Measurements from ENCODE around the gene AK4. TPM values are rescaled to one million over a fixed set of nuclear protein-coding genes. Genes with fewer than 3 reads are reported as not detected.

The AK4 gene
- total RNA-seq, 3 donors from 2014 or later (not counting 1 experiment from before 2014, with no cell fraction given) = 0.32 to 1.6 (median 0.75) TPM

- intact Hi-C loops (cut with micrococcal nuclease) = no loop called here
- H3K27ac Mint-ChIP-seq = no peak overlapping the region
- no peak overlapping the region for H3K4me3 Mint-ChIP-seq
These were observed 34.8 kb downstream of the AK4 start for GRCh38 chr1:65182658-65183268.

GRCh38 chr1:65189576-65190115 is 41.6 kb downstream of the AK4 start:
- H3K4me1 ChIP-seq (ENCODE audit: control insufficient read depth, insufficient read depth, low read length) = no peaks in the 10 kb centered on the region
- intact Hi-C loops (cut with micrococcal nuclease) = no loop called here
- Mint-ChIP-seq H3K4me1 (no peaks in the 10 kb centered on the region), H3K4me3 (no peak overlapping the region), H3K36me3 (no peaks in the 10 kb centered on the region), H3K9me3 (no peaks in the 10 kb centered on the region), H3K27me3 (ENCODE audit: low read depth in 2 of 2) (peaks cover 7 to 9% of the 10 kb centered on the region in 2 donors), H3K27ac (no peak overlapping the region)
- H3K27me3 ChIP-seq (ENCODE audit: control insufficient read depth, insufficient read depth, low read length) = no peaks in the 10 kb centered on the region
- no peak overlapping the region for H3K27ac ChIP-seq (ENCODE audit: low read length)
- no peak for DNase-seq
- ATAC-seq = no peak
- H3K9me3 ChIP-seq (ENCODE audit: control insufficient read depth, insufficient read depth, low read length) = no peaks in the 10 kb centered on the region
- WGBS (ENCODE audit: insufficient coverage) = 63% methylated on average over 2 of the region's 2 CpGs
- no peaks in the 10 kb centered on the region for H3K36me3 ChIP-seq (ENCODE audit: control insufficient read depth, insufficient read depth, low read length)
- TF ChIP-seq, protein P1, sequence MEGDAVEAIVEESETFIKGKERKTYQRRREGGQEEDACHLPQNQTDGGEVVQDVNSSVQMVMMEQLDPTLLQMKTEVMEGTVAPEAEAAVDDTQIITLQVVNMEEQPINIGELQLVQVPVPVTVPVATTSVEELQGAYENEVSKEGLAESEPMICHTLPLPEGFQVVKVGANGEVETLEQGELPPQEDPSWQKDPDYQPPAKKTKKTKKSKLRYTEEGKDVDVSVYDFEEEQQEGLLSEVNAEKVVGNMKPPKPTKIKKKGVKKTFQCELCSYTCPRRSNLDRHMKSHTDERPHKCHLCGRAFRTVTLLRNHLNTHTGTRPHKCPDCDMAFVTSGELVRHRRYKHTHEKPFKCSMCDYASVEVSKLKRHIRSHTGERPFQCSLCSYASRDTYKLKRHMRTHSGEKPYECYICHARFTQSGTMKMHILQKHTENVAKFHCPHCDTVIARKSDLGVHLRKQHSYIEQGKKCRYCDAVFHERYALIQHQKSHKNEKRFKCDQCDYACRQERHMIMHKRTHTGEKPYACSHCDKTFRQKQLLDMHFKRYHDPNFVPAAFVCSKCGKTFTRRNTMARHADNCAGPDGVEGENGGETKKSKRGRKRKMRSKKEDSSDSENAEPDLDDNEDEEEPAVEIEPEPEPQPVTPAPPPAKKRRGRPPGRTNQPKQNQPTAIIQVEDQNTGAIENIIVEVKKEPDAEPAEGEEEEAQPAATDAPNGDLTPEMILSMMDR (IDR thresholded peaks at IDR 0.05) = no peak
- no peak overlapping the region for H3K4me3 ChIP-seq (ENCODE audit: low read length)

More at GRCh38 chr1:65182658-65183268, 34.8 kb downstream of the AK4 start:
- DNase-seq (no peak), ATAC-seq (no peak)
- no peaks in the 10 kb centered on the region for H3K9me3 Mint-ChIP-seq
- no peaks in the 10 kb centered on the region for H3K36me3 ChIP-seq (ENCODE audit: control insufficient read depth, insufficient read depth, low read length)
- H3K36me3 Mint-ChIP-seq = no peaks in the 10 kb centered on the region
- H3K4me1 Mint-ChIP-seq = no peaks in the 10 kb centered on the region
- 83% methylated on average over 1 of the region's 2 CpGs for WGBS (ENCODE audit: insufficient coverage)
- TF ChIP-seq, protein P1 (IDR thresholded peaks at IDR 0.05) = no peak
- H3K27ac ChIP-seq (ENCODE audit: low read length) = no peak overlapping the region
- no peaks in the 10 kb centered on the region for H3K4me1 ChIP-seq (ENCODE audit: control insufficient read depth, insufficient read depth, low read length)
- H3K4me3 ChIP-seq (ENCODE audit: low read length) = no peak overlapping the region
- no peaks in the 10 kb centered on the region for H3K27me3 ChIP-seq (ENCODE audit: control insufficient read depth, insufficient read depth, low read length)
- H3K9me3 ChIP-seq (ENCODE audit: control insufficient read depth, insufficient read depth, low read length) = no peaks in the 10 kb centered on the region
- peaks cover 0 to 11% of the 10 kb centered on the region in 2 donors for H3K27me3 Mint-ChIP-seq (ENCODE audit: low read depth in 2 of 2)

DNA sequence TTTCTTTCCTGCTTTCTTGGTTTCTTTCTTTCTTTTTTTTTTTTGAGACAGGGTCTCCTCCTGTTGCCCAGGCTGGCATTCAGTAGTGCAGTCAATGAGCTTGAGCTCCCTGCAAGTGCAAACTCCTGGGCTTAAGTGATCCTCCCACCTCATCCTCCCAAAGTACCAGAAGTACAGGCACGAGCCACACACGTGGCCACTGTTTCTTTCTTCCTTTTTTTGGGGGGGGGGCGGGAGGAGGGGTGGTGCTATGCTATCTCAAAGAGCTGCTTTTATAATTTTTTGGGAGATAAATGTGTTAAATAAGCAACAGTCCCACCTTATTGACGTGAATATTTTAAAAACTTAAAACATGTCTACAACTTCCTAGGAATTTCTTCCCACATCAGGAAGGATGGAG is 42.2 kb downstream of the AK4 start:
- Mint-ChIP-seq H3K27me3 (ENCODE audit: low read depth in 2 of 2) (peaks cover 7 to 9% of the 10 kb centered on the region in 2 donors), H3K27ac (no peak overlapping the region), H3K4me3 (no peak overlapping the region), H3K9me3 (no peaks in the 10 kb centered on the region), H3K4me1 (no peaks in the 10 kb centered on the region), H3K36me3 (no peaks in the 10 kb centered on the region)
- DNase-seq (no peak), ATAC-seq (no peak)
- intact Hi-C loops (cut with micrococcal nuclease) = no loop called here
- Histone ChIP-seq H3K27me3 (ENCODE audit: control insufficient read depth, insufficient read depth, low read length) (no peaks in the 10 kb centered on the region), H3K4me1 (ENCODE audit: control insufficient read depth, insufficient read depth, low read length) (no peaks in the 10 kb centered on the region), H3K4me3 (ENCODE audit: low read length) (no peak overlapping the region), H3K9me3 (ENCODE audit: control insufficient read depth, insufficient read depth, low read length) (no peaks in the 10 kb centered on the region), H3K27ac (ENCODE audit: low read length) (no peak overlapping the region), H3K36me3 (ENCODE audit: control insufficient read depth, insufficient read depth, low read length) (no peaks in the 10 kb centered on the region)
- no CpG with 5 or more reads among the region's 4 CpGs for WGBS (ENCODE audit: insufficient coverage)
- TF ChIP-seq, protein P1 (IDR thresholded peaks at IDR 0.05) = no peak

Measured in natural killer cell (primary cell).